Endothelial cell of umbilical vein (primary cell): Measurements from ENCODE around the gene KIAA1614. TPM values are rescaled to one million over a fixed set of nuclear protein-coding genes. Genes with fewer than 3 reads are reported as not detected.

Experiments
- BruUV-seq: library from RNA; stranded (reverse); fragments of 400-500 nt; replicated peaks from 2 replicates; lab custom pipeline; 2021; lab: Mats Ljungman, UMichigan
- CTCF ChIA-PET: fragments of 300-600, 350-600 bp; sonication (Branson Sonifier 250); formaldehyde crosslinking; loops from one replicate; lab custom pipeline; 2021; ENCODE audit warnings: antibody characterized with exemption, inconsistent platforms; lab: Charles Lee
- POLR2A ChIA-PET: fragments of 300-600, 350-600 bp; sonication (Branson Sonifier 250); formaldehyde crosslinking; loops from one replicate; lab custom pipeline; 2021; ENCODE audit warnings: antibody characterized with exemption, inconsistent platforms; lab: Charles Lee
- DNase-seq: peaks from one replicate; pipeline ENCODE4 v3.0.0-alpha.2; 2011; ENCODE audit warnings: low read depth, low spot score
- FAIRE-seq: peaks from 2 replicates; lab custom pipeline; 2011; peaks lifted over from hg19 to GRCh38; lab: Jason Lieb, UNC
- H2AFZ ChIP-seq: 2 replicates; pipeline ENCODE4 v1.6.0; 2012; ENCODE audit warnings: low read depth, low read length, control low read depth, inconsistent platforms
- H3K27ac ChIP-seq: 2 replicates; pipeline ENCODE4 v1.5.1; 2011; ENCODE audit warnings: low read depth, mild to moderate bottlenecking, control low read depth, low read length, moderate library complexity; ENCODE audit not compliant: insufficient read depth
- H3K27me3 ChIP-seq, 2 experiments: 2 replicates each; pipeline versions ENCODE4 v1.6.0 to v1.6.1; 2011; ENCODE audit warnings: low read length in 2 of 2, mixed read lengths in 1 of 2; ENCODE audit not compliant: control insufficient read depth in 2 of 2, insufficient read depth in 2 of 2
- H3K36me3 ChIP-seq, 2 experiments: 2 replicates in 1 of 2; 3 replicates in 1 of 2; pipeline ENCODE4 v1.5.1; 2011; ENCODE audit warnings: low read length in 2 of 2, mild to moderate bottlenecking in 1 of 2, moderate library complexity in 1 of 2; ENCODE audit not compliant: control insufficient read depth in 2 of 2, insufficient read depth in 2 of 2; ENCODE audit errors: extremely low read depth in 1 of 2
- H3K4me1 ChIP-seq: 3 replicates; pipeline ENCODE4 v1.5.1; 2011; ENCODE audit warnings: mild to moderate bottlenecking, low read length; ENCODE audit not compliant: control insufficient read depth, insufficient read depth; ENCODE audit errors: extremely low read depth
- H3K4me2 ChIP-seq: 2 replicates; pipeline ENCODE4 v1.6.1; 2011; ENCODE audit warnings: low read length, control low read depth, mixed read lengths; ENCODE audit not compliant: insufficient read depth
- H3K4me3 ChIP-seq, 3 experiments: fragments of 200-600 bp in 1 of 3; sonication (generic), shearing (Covaris generic) in 1 of 3; replicated peaks in 1 of 3; 2 replicates each; pipeline ENCODE4 v1.5.1; 2011 to 2016; ENCODE audit warnings: control low read depth in 3 of 3, low read length in 3 of 3, mild to moderate bottlenecking in 2 of 3, inconsistent platforms in 1 of 3, low read depth in 1 of 3, moderate library complexity in 1 of 3; ENCODE audit not compliant: insufficient read depth in 1 of 3
- H3K79me2 ChIP-seq: 2 replicates; pipeline ENCODE4 v1.6.0; 2012; ENCODE audit warnings: low read length, inconsistent platforms; ENCODE audit not compliant: control insufficient read depth, insufficient read depth
- H3K9ac ChIP-seq: replicated peaks from 2 replicates; pipeline ENCODE3; 2011; ENCODE audit warnings: low read length, control low read depth; ENCODE audit not compliant: insufficient read depth; ENCODE audit errors: extremely low read depth
- H3K9me1 ChIP-seq: replicated peaks from 3 replicates; pipeline ENCODE4 v1.6.0; 2011; ENCODE audit warnings: mild to moderate bottlenecking, low read length; ENCODE audit not compliant: control insufficient read depth, insufficient read depth; ENCODE audit errors: extremely low read depth
- H3K9me3 ChIP-seq: replicated peaks from 2 replicates; pipeline ENCODE4 v1.5.1; 2012; ENCODE audit warnings: low read length, inconsistent platforms; ENCODE audit not compliant: control insufficient read depth, insufficient read depth
- H4K20me1 ChIP-seq: replicated peaks from 2 replicates; pipeline ENCODE3; 2011; ENCODE audit warnings: mild to moderate bottlenecking, low read length; ENCODE audit not compliant: control insufficient read depth, insufficient read depth; ENCODE audit errors: extremely low read depth
- EZH2 ChIP-seq: IDR thresholded peaks from 2 replicates; pipeline ENCODE4 v1.6.1; 2012; ENCODE audit warnings: borderline replicate concordance, low read depth, mild to moderate bottlenecking, moderate library complexity, low read length, inconsistent platforms; ENCODE audit not compliant: severe bottlenecking
- FOS ChIP-seq: IDR thresholded peaks from 2 replicates; pipeline ENCODE4 v1.6.1; 2011; ENCODE audit warnings: mild to moderate bottlenecking, low read length, moderate library complexity, borderline replicate concordance; ENCODE audit not compliant: insufficient read depth
- JUN ChIP-seq: IDR thresholded peaks from 2 replicates; pipeline ENCODE4 v1.6.1; 2011; ENCODE audit warnings: borderline replicate concordance, low read depth; ENCODE audit not compliant: insufficient read length, insufficient read depth
- MYC ChIP-seq: IDR thresholded peaks from one replicate; pipeline ENCODE4 v1.6.1; 2011; ENCODE audit warnings: mild to moderate bottlenecking, low read depth, low read length
- dilution Hi-C: fragments of 300-500 bp; cut with MboI; formaldehyde crosslinking; loops from one replicate; pipeline ENCODE4 v1.15.0; 2019; ENCODE audit warnings: low sequenced_read_pairs; ENCODE audit not compliant: extremely low pct_ligation_motif_present
- intact Hi-C: fragments of 100-400 bp; cut with micrococcal nuclease; formaldehyde crosslinking; loops from one replicate; pipeline ENCODE4 v1.10.0; 2022
- polyA plus RNA-seq, 4 experiments: library from polyadenylated mRNA; depleted of rRNA in 3 of 4; stranded (reverse) in 3 of 4; unstranded in 1 of 4; fragments of >200 nt; gene quantifications; 2 replicates each; pipeline versions ENCODE4 v1.2.1 to v1.2.3, GENCODE V29; 2011 to 2012; ENCODE audit warnings: missing spikeins in 1 of 4
- total RNA-seq: library from RNA; stranded (reverse); gene quantifications from 2 replicates; pipeline ENCODE4 v1.2.3, GENCODE V29; 2021
- TF ChIP-seq, protein P1 (sequence below), 2 donors: IDR thresholded peaks; 1 replicate in 1 of 2; 2 replicates in 1 of 2; pipeline ENCODE4 v1.5.1; 2011; ENCODE audit warnings: low read length in 2 of 2, mild to moderate bottlenecking in 2 of 2, moderate library complexity in 2 of 2, control low read depth in 1 of 2, inconsistent platforms in 1 of 2, low read depth in 1 of 2; ENCODE audit not compliant: insufficient read depth in 1 of 2; ENCODE audit errors: extremely low read depth in 1 of 2

The KIAA1614 gene
- total and polyA plus RNA-seq, 2 donors (not counting 3 experiments of a cell fraction or from before 2014, with no cell fraction given): 1.0 to 2.0 TPM

DNA sequence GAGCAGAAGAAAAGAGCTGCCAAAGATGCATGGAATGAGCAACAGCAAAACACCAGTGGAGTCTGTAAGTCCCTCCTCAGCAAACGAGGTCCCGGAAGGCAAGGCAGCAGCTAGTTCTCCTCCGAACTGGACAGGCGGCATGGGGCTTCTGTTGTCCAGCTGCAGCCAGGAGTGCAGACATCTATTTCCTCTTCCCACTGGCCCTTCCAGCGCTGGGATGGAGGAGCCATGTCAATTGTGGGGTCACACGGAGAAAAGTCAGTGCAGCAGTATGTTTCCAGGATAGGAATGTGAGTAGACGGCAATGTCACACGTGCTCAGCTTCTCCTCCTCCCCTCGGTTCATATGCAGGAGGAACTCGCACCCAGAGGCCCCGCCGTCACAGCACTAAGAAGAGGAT lies 63.5 kb downstream of the KIAA1614 start:
- H3K36me3 ChIP-seq: peaks cover 12 to 19% of the 10 kb centered on the region in 2 experiments
- FAIRE-seq (no peak), DNase-seq (no peak)
- ChIA-PET POLR2A (interaction anchor here (0.9 kb wide), 1 partner anchor 43 kb away, joined by 3 read pairs; no protein-coding TSS in a partner anchor), CTCF (interaction anchor here (0.9 to 1.8 kb wide), 5 partner anchors 9 to 167 kb away, joined by 3 to 8 read pairs (median 3); no protein-coding TSS in a partner anchor)
- H3K27ac ChIP-seq: no peak overlapping the region
- no TSS peak for BruUV-seq
- intact Hi-C loops (no loop called here), dilution Hi-C loops (no loop called here)
- H3K4me3 ChIP-seq: no peak overlapping the region
- H3K79me2 ChIP-seq: no peaks in the 10 kb centered on the region
- H3K9me1 ChIP-seq: no peaks in the 10 kb centered on the region
- H3K27me3 ChIP-seq: no peaks in the 10 kb centered on the region
- H3K9me3 ChIP-seq: no peaks in the 10 kb centered on the region
- no peak overlapping the region for H3K4me2 ChIP-seq
- H3K9ac ChIP-seq: no peak overlapping the region
- no peaks in the 10 kb centered on the region for H4K20me1 ChIP-seq
- H3K4me1 ChIP-seq: no peaks in the 10 kb centered on the region
- no peak overlapping the region for H2AFZ ChIP-seq
- no peak for TF ChIP-seq JUN

- POLR2A ChIA-PET: interaction anchor here (0.9 kb wide), 1 partner anchor 42 kb away, joined by 3 read pairs; no protein-coding TSS in a partner anchor
These were observed 64.1 kb downstream of the KIAA1614 start for GRCh38 chr1:180976732-180977357.

More at GRCh38 chr1:180976732-180977357, 64.1 kb downstream of the KIAA1614 start:
- dilution Hi-C loops (no loop called here), intact Hi-C loops (no loop called here)
- H3K4me2 ChIP-seq: no peak overlapping the region
- peaks cover 12 to 19% of the 10 kb centered on the region in 2 experiments for H3K36me3 ChIP-seq
- no peaks in the 10 kb centered on the region for H3K4me1 ChIP-seq
- BruUV-seq: no TSS peak
- H3K4me3 ChIP-seq: no peak overlapping the region
- FAIRE-seq (no peak), DNase-seq (no peak)
- H3K27ac ChIP-seq: no peak overlapping the region
- H3K27me3 ChIP-seq: no peaks in the 10 kb centered on the region
- H3K9ac ChIP-seq: no peak overlapping the region
- no peaks in the 10 kb centered on the region for H3K79me2 ChIP-seq
- TF ChIP-seq, protein P1, sequence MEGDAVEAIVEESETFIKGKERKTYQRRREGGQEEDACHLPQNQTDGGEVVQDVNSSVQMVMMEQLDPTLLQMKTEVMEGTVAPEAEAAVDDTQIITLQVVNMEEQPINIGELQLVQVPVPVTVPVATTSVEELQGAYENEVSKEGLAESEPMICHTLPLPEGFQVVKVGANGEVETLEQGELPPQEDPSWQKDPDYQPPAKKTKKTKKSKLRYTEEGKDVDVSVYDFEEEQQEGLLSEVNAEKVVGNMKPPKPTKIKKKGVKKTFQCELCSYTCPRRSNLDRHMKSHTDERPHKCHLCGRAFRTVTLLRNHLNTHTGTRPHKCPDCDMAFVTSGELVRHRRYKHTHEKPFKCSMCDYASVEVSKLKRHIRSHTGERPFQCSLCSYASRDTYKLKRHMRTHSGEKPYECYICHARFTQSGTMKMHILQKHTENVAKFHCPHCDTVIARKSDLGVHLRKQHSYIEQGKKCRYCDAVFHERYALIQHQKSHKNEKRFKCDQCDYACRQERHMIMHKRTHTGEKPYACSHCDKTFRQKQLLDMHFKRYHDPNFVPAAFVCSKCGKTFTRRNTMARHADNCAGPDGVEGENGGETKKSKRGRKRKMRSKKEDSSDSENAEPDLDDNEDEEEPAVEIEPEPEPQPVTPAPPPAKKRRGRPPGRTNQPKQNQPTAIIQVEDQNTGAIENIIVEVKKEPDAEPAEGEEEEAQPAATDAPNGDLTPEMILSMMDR (IDR thresholded peaks at IDR 0.05; ENCODE audit: extremely low read depth in 1 of 2, insufficient read depth in 1 of 2, low read depth in 1 of 2, low read length in 2 of 2): no peak
- TF ChIP-seq MYC: no peak
- TF ChIP-seq FOS: no peak
- TF ChIP-seq EZH2: no peak
- CTCF ChIA-PET: interaction anchor here (0.8 to 1.5 kb wide), 3 partner anchors 13 to 167 kb away, joined by 3 to 4 read pairs (median 4); no protein-coding TSS in a partner anchor
- H3K9me1 ChIP-seq: no peaks in the 10 kb centered on the region
- H4K20me1 ChIP-seq: no peaks in the 10 kb centered on the region
- H2AFZ ChIP-seq: no peak overlapping the region
- no peaks in the 10 kb centered on the region for H3K9me3 ChIP-seq
